Measurements from ENCODE around the gene FDPS.

FDPS gene

DNA sequence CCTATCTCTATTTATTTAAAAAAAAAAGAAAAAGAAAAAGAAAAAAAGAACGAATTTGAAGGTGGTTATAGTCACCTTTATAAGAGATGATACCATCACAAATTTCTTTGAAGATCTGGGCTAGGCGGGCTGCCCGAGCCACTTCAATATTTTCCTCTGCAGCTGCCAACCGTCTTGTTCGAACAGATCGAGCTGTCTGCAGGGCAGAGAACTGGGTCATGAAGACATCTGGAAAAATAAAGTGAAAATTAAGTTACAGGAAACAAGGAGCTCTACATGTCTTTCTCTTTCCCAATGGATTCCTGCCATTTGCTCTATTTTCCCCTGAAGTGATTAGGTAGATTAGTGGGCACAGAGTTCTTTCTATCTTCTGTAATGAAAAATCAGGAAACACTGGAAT is 44.0 kb downstream of the FDPS start:
- no peak for DNase-seq (ENCODE audit: low read depth in 2 of 2, low spot score in 1 of 2)

GRCh38 chr1:155360051-155360450 is 51.4 kb downstream of the FDPS start:
- DNase-seq (ENCODE audit: low read depth in 2 of 2, low spot score in 1 of 2): no peak

Measured in stimulated activated CD8-positive, alpha-beta memory T cell treated with anti-CD3 and anti-CD28 coated beads, Interleukin-4, amount 100 ng/mL, for 1 hour (primary cell).